ENCODE data around the gene WDR53.

WDR53 gene

DNA sequence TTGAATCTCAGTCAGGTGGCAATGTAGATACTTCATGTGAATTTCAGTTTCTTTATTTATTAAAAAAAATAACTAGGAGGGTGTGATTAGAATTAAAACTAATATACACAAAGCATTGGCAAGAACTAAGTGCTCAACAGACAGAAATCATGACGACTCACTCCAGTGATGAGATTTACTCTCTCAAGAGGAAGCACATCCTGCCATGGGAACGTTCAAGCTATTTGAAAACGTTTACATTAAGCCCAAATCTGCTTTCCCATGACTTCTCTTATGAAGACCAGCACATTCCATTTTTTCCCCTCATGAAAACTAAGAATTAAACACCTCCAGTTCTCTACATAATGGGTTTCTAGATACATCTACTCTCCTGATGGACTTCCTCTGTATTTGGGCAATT is 8.5 kb downstream of the WDR53 start:
- no peak for DNase-seq
- H3K27ac ChIP-seq (ENCODE audit: insufficient read depth in 1 of 2, low read depth in 1 of 2, low read length in 2 of 2, poor library complexity in 1 of 2, severe bottlenecking in 2 of 2) = no peak overlapping the region
- H3K4me3 ChIP-seq (ENCODE audit: control insufficient read depth in 1 of 7, extremely low read depth in 1 of 7, insufficient read depth in 4 of 7, low read depth in 2 of 7, low read length in 6 of 7) = no peak overlapping the region
- H3K36me3 ChIP-seq (ENCODE audit: control insufficient read depth in 4 of 4, insufficient read depth in 4 of 4, low read length in 3 of 4) = peaks cover 10 to 18% (median 12%) of the 10 kb centered on the region in 4 experiments
- no peaks in the 10 kb centered on the region for H3K9me3 ChIP-seq (ENCODE audit: control extremely low read depth in 1 of 5, control insufficient read depth in 4 of 5, insufficient read depth in 2 of 5, low read depth in 1 of 5, low read length in 4 of 5)
- WGBS (ENCODE audit: insufficient coverage) = 84% methylated on average over 3 of the region's 3 CpGs
- POLR2A ChIA-PET = no interaction called here
- CTCF ChIA-PET = no interaction called here
- peaks cover 4 to 27% (median 21%) of the 10 kb centered on the region in 4 experiments for H3K4me1 ChIP-seq (ENCODE audit: control extremely low read depth in 1 of 4, control insufficient read depth in 4 of 4, insufficient read depth in 4 of 4, low read length in 3 of 4)
- no peaks in the 10 kb centered on the region for H3K27me3 ChIP-seq (replicated peaks in 2 of 5; ENCODE audit: control insufficient read depth in 4 of 5, insufficient read depth in 5 of 5, low read length in 4 of 5)

DNA sequence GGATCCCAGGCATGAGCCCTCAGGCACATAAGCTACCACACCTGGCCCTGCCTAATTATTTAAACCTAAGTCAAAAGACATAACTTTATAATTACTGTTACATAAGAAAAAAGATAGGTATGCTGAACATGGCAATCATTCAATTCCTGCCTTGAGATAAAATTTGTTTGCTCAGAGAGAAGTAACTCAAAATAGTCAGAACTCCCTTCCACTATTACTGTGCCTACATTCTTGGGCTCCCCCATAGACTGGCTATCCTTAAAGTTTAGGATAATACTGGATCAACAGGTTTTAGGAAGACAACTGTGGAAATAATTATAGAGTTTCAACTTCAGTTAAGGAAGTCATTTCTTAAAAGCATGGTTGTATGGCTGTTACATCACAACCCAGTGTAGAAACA is 9.9 kb downstream of the WDR53 start:
- Histone ChIP-seq H3K4me1 (ENCODE audit: control extremely low read depth in 1 of 4, control insufficient read depth in 4 of 4, insufficient read depth in 4 of 4, low read length in 3 of 4) (peaks cover 10 to 28% (median 20%) of the 10 kb centered on the region in 4 experiments), H3K36me3 (ENCODE audit: control insufficient read depth in 4 of 4, insufficient read depth in 4 of 4, low read length in 3 of 4) (peaks cover 8 to 18% (median 12%) of the 10 kb centered on the region in 4 experiments), H3K9me3 (ENCODE audit: control extremely low read depth in 1 of 5, control insufficient read depth in 4 of 5, insufficient read depth in 2 of 5, low read depth in 1 of 5, low read length in 4 of 5) (no peaks in the 10 kb centered on the region), H3K27me3 (replicated peaks in 2 of 5; ENCODE audit: control insufficient read depth in 4 of 5, insufficient read depth in 5 of 5, low read length in 4 of 5) (no peaks in the 10 kb centered on the region), H3K27ac (ENCODE audit: insufficient read depth in 1 of 2, low read depth in 1 of 2, low read length in 2 of 2, poor library complexity in 1 of 2, severe bottlenecking in 2 of 2) (no peak overlapping the region), H3K4me3 (ENCODE audit: control insufficient read depth in 1 of 7, extremely low read depth in 1 of 7, insufficient read depth in 4 of 7, low read depth in 2 of 7, low read length in 6 of 7) (no peak overlapping the region)
- ChIA-PET CTCF (no interaction called here), POLR2A (no interaction called here)
- no peak for DNase-seq

DNA sequence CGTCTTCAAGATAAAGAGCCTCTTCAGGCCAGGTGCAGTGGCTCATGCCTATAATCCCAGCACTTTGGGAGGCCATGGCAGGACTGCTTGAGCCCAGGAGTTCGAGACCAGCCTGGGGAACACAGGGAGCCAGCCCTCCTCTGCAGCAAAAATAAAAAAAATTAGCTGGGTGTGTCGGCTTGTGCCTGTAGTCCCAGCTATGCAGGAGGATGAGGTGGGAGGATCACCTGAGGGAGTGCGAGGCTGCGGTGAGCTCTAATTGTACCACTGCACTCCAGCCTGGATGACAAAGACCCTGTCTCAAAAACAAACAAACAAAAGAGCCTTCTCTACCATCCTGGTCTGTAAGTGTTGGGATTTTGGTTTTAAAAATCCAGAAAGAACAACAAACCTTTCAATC is 11.1 kb downstream of the WDR53 start:
- ChIA-PET POLR2A (no interaction called here), CTCF (interaction anchor here (0.7 to 4.6 kb wide), 4 partner anchors 9 to 141 kb away, joined by 3 to 20 read pairs (median 4); no protein-coding TSS in a partner anchor)
- no peak overlapping the region for H3K27ac ChIP-seq (ENCODE audit: insufficient read depth in 1 of 2, low read depth in 1 of 2, low read length in 2 of 2, poor library complexity in 1 of 2, severe bottlenecking in 2 of 2)
- H3K4me3 ChIP-seq (ENCODE audit: control insufficient read depth in 1 of 7, extremely low read depth in 1 of 7, insufficient read depth in 4 of 7, low read depth in 2 of 7, low read length in 6 of 7) = no peak overlapping the region
- H3K27me3 ChIP-seq (replicated peaks in 2 of 5; ENCODE audit: control insufficient read depth in 4 of 5, insufficient read depth in 5 of 5, low read length in 4 of 5) = no peaks in the 10 kb centered on the region
- WGBS (ENCODE audit: insufficient coverage) = 100% methylated on average over 3 of the region's 5 CpGs
- no peaks in the 10 kb centered on the region for H3K9me3 ChIP-seq (ENCODE audit: control extremely low read depth in 1 of 5, control insufficient read depth in 4 of 5, insufficient read depth in 2 of 5, low read depth in 1 of 5, low read length in 4 of 5)
- peaks cover 6 to 15% (median 12%) of the 10 kb centered on the region in 4 experiments for H3K36me3 ChIP-seq (ENCODE audit: control insufficient read depth in 4 of 4, insufficient read depth in 4 of 4, low read length in 3 of 4)
- no peak for DNase-seq
- H3K4me1 ChIP-seq (ENCODE audit: control extremely low read depth in 1 of 4, control insufficient read depth in 4 of 4, insufficient read depth in 4 of 4, low read length in 3 of 4) = peaks cover 9 to 32% (median 14%) of the 10 kb centered on the region in 4 experiments

DNA sequence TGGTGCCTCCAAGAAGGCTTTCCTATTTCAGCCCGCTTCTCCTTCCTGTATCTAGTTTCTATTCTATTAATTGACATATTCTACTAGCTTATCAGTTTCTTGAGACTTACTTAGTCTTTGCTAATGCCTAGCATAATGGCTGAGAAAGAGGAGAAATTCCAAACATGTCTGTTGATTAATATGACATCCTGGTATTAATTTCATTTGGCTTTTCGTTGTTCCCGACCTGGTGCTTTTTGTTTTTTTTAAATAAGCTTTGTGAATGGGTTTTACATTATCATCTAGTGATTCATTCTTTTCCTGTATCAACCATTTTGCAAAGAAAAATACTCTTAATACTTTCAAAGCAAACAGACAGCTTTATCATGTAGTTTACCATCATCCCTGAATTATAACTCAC is 13.1 kb downstream of the WDR53 start:
- peaks cover 9 to 32% (median 14%) of the 10 kb centered on the region in 4 experiments for H3K4me1 ChIP-seq (ENCODE audit: control extremely low read depth in 1 of 4, control insufficient read depth in 4 of 4, insufficient read depth in 4 of 4, low read length in 3 of 4)
- CTCF ChIA-PET = interaction anchor here (0.8 to 4.6 kb wide), 9 partner anchors 8 to 132 kb away, joined by 3 to 20 read pairs (median 7); no protein-coding TSS in a partner anchor
- POLR2A ChIA-PET = interaction anchor here (0.6 to 0.7 kb wide), 2 partner anchors 58 to 1329 kb away, joined by 3 to 5 read pairs; no protein-coding TSS in a partner anchor
- H3K36me3 ChIP-seq (ENCODE audit: control insufficient read depth in 4 of 4, insufficient read depth in 4 of 4, low read length in 3 of 4) = peaks cover 0 to 9% (median 3%) of the 10 kb centered on the region in 4 experiments
- no peaks in the 10 kb centered on the region for H3K27me3 ChIP-seq (replicated peaks in 2 of 5; ENCODE audit: control insufficient read depth in 4 of 5, insufficient read depth in 5 of 5, low read length in 4 of 5)
- H3K27ac ChIP-seq (ENCODE audit: insufficient read depth in 1 of 2, low read depth in 1 of 2, low read length in 2 of 2, poor library complexity in 1 of 2, severe bottlenecking in 2 of 2) = no peak overlapping the region
- no peak for DNase-seq
- H3K4me3 ChIP-seq (ENCODE audit: control insufficient read depth in 1 of 7, extremely low read depth in 1 of 7, insufficient read depth in 4 of 7, low read depth in 2 of 7, low read length in 6 of 7) = no peak overlapping the region
- no CpG with 5 or more reads among the region's 3 CpGs for WGBS (ENCODE audit: insufficient coverage)
- peaks cover 0 to 2% (median 0%) of the 10 kb centered on the region in 5 experiments for H3K9me3 ChIP-seq (ENCODE audit: control extremely low read depth in 1 of 5, control insufficient read depth in 4 of 5, insufficient read depth in 2 of 5, low read depth in 1 of 5, low read length in 4 of 5)

DNA sequence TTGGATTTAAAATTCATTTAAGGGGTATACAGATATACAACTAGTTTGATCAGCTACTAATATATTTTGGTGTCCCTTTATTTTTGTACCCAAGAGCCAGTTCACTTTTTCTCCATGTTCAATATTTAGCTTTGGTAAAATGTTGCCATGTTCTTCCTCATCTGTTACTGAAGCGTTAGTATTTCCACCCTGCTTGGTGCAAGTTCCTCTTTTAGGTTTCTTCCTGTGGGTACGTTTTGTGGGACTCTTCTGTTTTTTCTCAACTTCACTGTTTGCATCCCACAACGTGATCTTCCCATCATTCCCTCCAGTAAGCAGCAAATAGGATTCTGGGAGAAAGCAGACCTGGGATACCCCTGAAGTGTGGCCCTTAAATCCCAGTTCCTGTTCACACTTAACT is 14.1 kb downstream of the WDR53 start:
- peaks cover 0 to 4% (median 0%) of the 10 kb centered on the region in 4 experiments for H3K36me3 ChIP-seq (ENCODE audit: control insufficient read depth in 4 of 4, insufficient read depth in 4 of 4, low read length in 3 of 4)
- H3K4me1 ChIP-seq (ENCODE audit: control extremely low read depth in 1 of 4, control insufficient read depth in 4 of 4, insufficient read depth in 4 of 4, low read length in 3 of 4) = peaks cover 9 to 32% (median 14%) of the 10 kb centered on the region in 4 experiments
- H3K27me3 ChIP-seq (replicated peaks in 2 of 5; ENCODE audit: control insufficient read depth in 4 of 5, insufficient read depth in 5 of 5, low read length in 4 of 5) = no peaks in the 10 kb centered on the region
- 0% methylated on average over 1 of the region's 3 CpGs for WGBS (ENCODE audit: insufficient coverage)
- CTCF ChIA-PET = interaction anchor here (0.6 to 4.6 kb wide), 8 partner anchors 9 to 397 kb away, joined by 3 to 20 read pairs (median 6); no protein-coding TSS in a partner anchor
- peak overlapping the region in 1 of 2 experiments; percentile 45 for H3K27ac ChIP-seq (ENCODE audit: insufficient read depth in 1 of 2, low read depth in 1 of 2, low read length in 2 of 2, poor library complexity in 1 of 2, severe bottlenecking in 2 of 2)
- POLR2A ChIA-PET = interaction anchor here (0.7 kb wide), 1 partner anchor 26 kb away, joined by 5 read pairs; no protein-coding TSS in a partner anchor
- peak overlapping the region in 4 of 7 experiments; percentile 2 to 41 (median 13) for H3K4me3 ChIP-seq (ENCODE audit: control insufficient read depth in 1 of 7, extremely low read depth in 1 of 7, insufficient read depth in 4 of 7, low read depth in 2 of 7, low read length in 6 of 7)
- DNase-seq = peak; percentile 54 to 83 (median 74)
- peaks cover 0 to 11% (median 9%) of the 10 kb centered on the region in 5 experiments for H3K9me3 ChIP-seq (ENCODE audit: control extremely low read depth in 1 of 5, control insufficient read depth in 4 of 5, insufficient read depth in 2 of 5, low read depth in 1 of 5, low read length in 4 of 5)

DNA sequence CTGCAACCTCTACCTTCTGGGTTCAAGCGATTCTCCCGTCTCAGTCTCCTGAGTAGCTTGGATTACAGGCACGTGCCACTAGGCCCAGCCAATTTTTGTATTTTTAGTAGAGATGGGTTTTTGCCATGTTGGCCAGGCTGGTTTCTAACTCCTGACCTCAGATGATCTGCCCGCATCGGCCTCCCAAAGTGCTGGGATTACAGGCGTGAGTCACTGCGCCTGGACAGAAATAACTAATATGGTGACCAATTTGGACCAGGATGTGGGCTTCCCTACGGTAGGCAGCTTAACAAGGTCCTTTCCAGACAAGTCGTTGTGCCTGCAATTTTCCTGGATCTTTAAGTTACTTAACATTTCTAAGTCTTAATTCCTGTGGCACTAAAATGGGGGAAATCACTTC is 14.8 kb downstream of the WDR53 start:
- CTCF ChIA-PET = interaction anchor here (0.6 to 4.6 kb wide), 6 partner anchors 15 to 397 kb away, joined by 3 to 20 read pairs (median 5); no protein-coding TSS in a partner anchor
- no peak for DNase-seq
- Histone ChIP-seq H3K36me3 (ENCODE audit: control insufficient read depth in 4 of 4, insufficient read depth in 4 of 4, low read length in 3 of 4) (no peaks in the 10 kb centered on the region), H3K27ac (ENCODE audit: insufficient read depth in 1 of 2, low read depth in 1 of 2, low read length in 2 of 2, poor library complexity in 1 of 2, severe bottlenecking in 2 of 2) (peak overlapping the region in 1 of 2 experiments; percentile 45), H3K4me1 (ENCODE audit: control extremely low read depth in 1 of 4, control insufficient read depth in 4 of 4, insufficient read depth in 4 of 4, low read length in 3 of 4) (peaks cover 9 to 32% (median 14%) of the 10 kb centered on the region in 4 experiments), H3K9me3 (ENCODE audit: control extremely low read depth in 1 of 5, control insufficient read depth in 4 of 5, insufficient read depth in 2 of 5, low read depth in 1 of 5, low read length in 4 of 5) (peaks cover 0 to 14% (median 12%) of the 10 kb centered on the region in 5 experiments), H3K27me3 (replicated peaks in 2 of 5; ENCODE audit: control insufficient read depth in 4 of 5, insufficient read depth in 5 of 5, low read length in 4 of 5) (no peaks in the 10 kb centered on the region), H3K4me3 (ENCODE audit: control insufficient read depth in 1 of 7, extremely low read depth in 1 of 7, insufficient read depth in 4 of 7, low read depth in 2 of 7, low read length in 6 of 7) (no peak overlapping the region)
- WGBS (ENCODE audit: insufficient coverage) = 93% methylated on average over 9 of the region's 9 CpGs
- POLR2A ChIA-PET = interaction anchor here (0.7 kb wide), 1 partner anchor 25 kb away, joined by 5 read pairs; no protein-coding TSS in a partner anchor

DNA sequence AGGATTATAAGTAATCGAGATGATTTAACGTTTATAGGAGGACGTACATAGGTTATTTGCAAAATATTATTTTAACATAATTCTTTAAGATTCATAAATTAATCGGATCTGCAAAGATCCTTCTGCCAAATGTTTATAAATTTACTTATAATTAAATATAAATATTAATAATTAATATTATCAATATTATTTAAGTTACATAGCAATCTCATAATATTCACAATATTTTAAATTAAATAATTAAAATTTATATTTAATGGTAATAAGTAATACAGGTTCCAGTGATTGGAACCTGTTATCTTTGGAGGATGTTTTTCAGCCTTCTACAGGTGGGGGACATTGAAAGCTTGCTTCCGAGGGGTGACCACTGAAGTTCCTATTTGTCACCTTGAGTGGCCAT is 16.1 kb downstream of the WDR53 start:
- H3K36me3 ChIP-seq (ENCODE audit: control insufficient read depth in 4 of 4, insufficient read depth in 4 of 4, low read length in 3 of 4) = no peaks in the 10 kb centered on the region
- WGBS (ENCODE audit: insufficient coverage) = no CpG with 5 or more reads among the region's 5 CpGs
- ChIA-PET POLR2A (no interaction called here), CTCF (no interaction called here)
- H3K4me3 ChIP-seq (ENCODE audit: control insufficient read depth in 1 of 7, extremely low read depth in 1 of 7, insufficient read depth in 4 of 7, low read depth in 2 of 7, low read length in 6 of 7) = no peak overlapping the region
- peaks cover 9 to 32% (median 14%) of the 10 kb centered on the region in 4 experiments for H3K4me1 ChIP-seq (ENCODE audit: control extremely low read depth in 1 of 4, control insufficient read depth in 4 of 4, insufficient read depth in 4 of 4, low read length in 3 of 4)
- H3K27ac ChIP-seq (ENCODE audit: insufficient read depth in 1 of 2, low read depth in 1 of 2, low read length in 2 of 2, poor library complexity in 1 of 2, severe bottlenecking in 2 of 2) = no peak overlapping the region
- peaks cover 0 to 14% (median 12%) of the 10 kb centered on the region in 5 experiments for H3K9me3 ChIP-seq (ENCODE audit: control extremely low read depth in 1 of 5, control insufficient read depth in 4 of 5, insufficient read depth in 2 of 5, low read depth in 1 of 5, low read length in 4 of 5)
- no peak for DNase-seq
- no peaks in the 10 kb centered on the region for H3K27me3 ChIP-seq (replicated peaks in 2 of 5; ENCODE audit: control insufficient read depth in 4 of 5, insufficient read depth in 5 of 5, low read length in 4 of 5)
